Measurements from ENCODE around the gene TMEM150C.

- TF ChIP-seq CTCF (IDR thresholded peaks at IDR 0.05) (no peak), POLR2AphosphoS5 (IDR thresholded peaks at IDR 0.05; ENCODE audit: low read depth, low read length) (no peak), REST (IDR thresholded peaks at IDR 0.05; ENCODE audit: insufficient read depth in 1 of 2, low read depth in 2 of 2, low read length in 1 of 2) (no peak), SIN3A (IDR thresholded peaks at IDR 0.05; ENCODE audit: borderline replicate concordance, insufficient read depth, low read depth, low read length) (no peak), TCF7L2 (IDR thresholded peaks at IDR 0.05; ENCODE audit: low read depth, low read length) (no peak)
Observed at GRCh38 chr4:82525307-82525911, 36.4 kb downstream of the TMEM150C start.
